Left forelimb (tissue), 1 donor: ENCODE data around the gene MYH9.

Experiments
- DNase-seq: peaks from one replicate; pipeline ENCODE4 v3.0.0-alpha.2; 2018; ENCODE audit warnings: low spot score

The MYH9 gene

GRCh38 chr22:36245805-36246356, 141.9 kb downstream of the MYH9 start:
- DNase-seq: peak; percentile 15

- peak; percentile 63 for DNase-seq
Measured at GRCh38 chr22:36244522-36245391, 143.0 kb downstream of the MYH9 start.

GRCh38 chr22:36243986-36244385, 143.8 kb downstream of the MYH9 start:
- peak; percentile 62 for DNase-seq

GRCh38 chr22:36239401-36240171, 148.2 kb downstream of the MYH9 start, which contains the start of gene APOL2:
TSS of gene APOL2 (minus strand) at chr22:36239527. CDS start at chr22:36233162, 6,365 bp downstream.
- DNase-seq: peak; percentile 87

GRCh38 chr22:36239150-36239400, 148.7 kb downstream of the MYH9 start:
- DNase-seq: peak; percentile 65

GRCh38 chr22:36238373-36239149, 149.2 kb downstream of the MYH9 start:
- peak; percentile 55 for DNase-seq

- DNase-seq: peak; percentile 42
Measured at GRCh38 chr22:36237462-36238372, 150.1 kb downstream of the MYH9 start.

GRCh38 chr22:36236388-36237319, 151.1 kb downstream of the MYH9 start:
- DNase-seq: peak; percentile 44

- DNase-seq: no peak
Measured at GRCh38 chr22:36235585-36235984, 152.2 kb downstream of the MYH9 start.

- DNase-seq: peak; percentile 25
Measured at GRCh38 chr22:36234919-36235318, 152.8 kb downstream of the MYH9 start.

- DNase-seq: no peak
Measured at GRCh38 chr22:36234213-36234612, 153.6 kb downstream of the MYH9 start.

- no peak for DNase-seq
Measured at GRCh38 chr22:36233796-36234195, 154.0 kb downstream of the MYH9 start.

- DNase-seq: peak; percentile 41
Measured at GRCh38 chr22:36232715-36233401, 154.9 kb downstream of the MYH9 start.
